ENCODE data around the gene LRRC38. TPM values are rescaled to one million over a fixed set of nuclear protein-coding genes. Genes with fewer than 3 reads are reported as not detected.

The LRRC38 gene
- total RNA-seq, 4 donors from 2014 or later = 0.23 TPM; not detected in 3

GRCh38 chr1:13517193-13517812 lies 3.5 kb upstream of the LRRC38 start:
- H3K27me3 ChIP-seq = peaks cover 86% of the 10 kb centered on the region
- TF ChIP-seq EP300 (IDR thresholded peaks at IDR 0.05) = no peak
- TF ChIP-seq CTCF (IDR thresholded peaks at IDR 0.05) = peak in 2 of 4 experiments; percentile 13 to 36
- peaks cover 0 to 13% (median 0%) of the 10 kb centered on the region in 3 donors for H3K4me1 ChIP-seq
- no peak overlapping the region for H3K27ac ChIP-seq
- H3K4me3 ChIP-seq = no peak overlapping the region
- H3K9me3 ChIP-seq = peaks cover 0 to 11% (median 0%) of the 10 kb centered on the region in 3 donors
- ATAC-seq = no peak
- 22 to 55% methylated on average over 7 to 12 of the region's 18 CpGs for WGBS, 2 donors (ENCODE audit: low coverage in 1 of 2)
- H3K36me3 ChIP-seq = no peaks in the 10 kb centered on the region

- Histone ChIP-seq H3K36me3 (no peaks in the 10 kb centered on the region), H3K27me3 (peaks cover 90% of the 10 kb centered on the region), H3K9me3 (peaks cover 0 to 11% (median 0%) of the 10 kb centered on the region in 3 donors), H3K27ac (no peak overlapping the region), H3K4me1 (peaks cover 0 to 13% (median 0%) of the 10 kb centered on the region in 3 donors), H3K4me3 (no peak overlapping the region)
- no peak for ATAC-seq
- TF ChIP-seq EP300 (IDR thresholded peaks at IDR 0.05) (no peak), POLR2AphosphoS5 (IDR thresholded peaks at IDR 0.05) (no peak), POLR2A (IDR thresholded peaks at IDR 0.05) (no peak), CTCF (IDR thresholded peaks at IDR 0.05) (no peak)
- 52 to 58% methylated on average over 9 of the region's 10 CpGs for WGBS, 2 donors (ENCODE audit: low coverage in 1 of 2)
Observed at GRCh38 chr1:13516606-13517005, 2.8 kb upstream of the LRRC38 start.

- Histone ChIP-seq H3K9me3 (peaks cover 0 to 11% (median 0%) of the 10 kb centered on the region in 3 donors), H3K4me3 (no peak overlapping the region), H3K4me1 (peaks cover 0 to 13% (median 0%) of the 10 kb centered on the region in 3 donors), H3K27ac (no peak overlapping the region), H3K27me3 (peaks cover 94% of the 10 kb centered on the region), H3K36me3 (no peaks in the 10 kb centered on the region)
- TF ChIP-seq CTCF (IDR thresholded peaks at IDR 0.05) = no peak
- no peak for TF ChIP-seq POLR2AphosphoS5 (IDR thresholded peaks at IDR 0.05)
- no peak for TF ChIP-seq EP300 (IDR thresholded peaks at IDR 0.05)
- no peak for TF ChIP-seq POLR2A (IDR thresholded peaks at IDR 0.05)
- no peak for ATAC-seq
- 100% methylated on average over 1 of the region's 5 CpGs; no CpG with 5 or more reads in 1 of the 2 donors for WGBS, 2 donors (ENCODE audit: low coverage in 1 of 2)
Observed at GRCh38 chr1:13514821-13515220, 1.0 kb upstream of the LRRC38 start.

GRCh38 chr1:13513063-13513894 lies 524 bp downstream of the LRRC38 start:
- H3K27ac ChIP-seq = no peak overlapping the region
- peaks cover 0 to 13% (median 0%) of the 10 kb centered on the region in 3 donors for H3K4me1 ChIP-seq
- no peaks in the 10 kb centered on the region for H3K9me3 ChIP-seq
- WGBS, 2 donors (ENCODE audit: low coverage in 1 of 2) = no CpG with 5 or more reads among the region's 98 CpGs
- H3K4me3 ChIP-seq = no peak overlapping the region
- H3K36me3 ChIP-seq = no peaks in the 10 kb centered on the region
- peaks cover 91% of the 10 kb centered on the region for H3K27me3 ChIP-seq
- no peak for TF ChIP-seq EP300 (IDR thresholded peaks at IDR 0.05)
- no peak for ATAC-seq

- no peaks in the 10 kb centered on the region for H3K36me3 ChIP-seq
- H3K4me1 ChIP-seq = peaks cover 0 to 13% (median 0%) of the 10 kb centered on the region in 3 donors
- H3K27me3 ChIP-seq = peaks cover 88% of the 10 kb centered on the region
- no peak for ATAC-seq
- no peaks in the 10 kb centered on the region for H3K9me3 ChIP-seq
- H3K4me3 ChIP-seq = no peak overlapping the region
- 0% methylated on average over 2 of the region's 10 CpGs; no CpG with 5 or more reads in 1 of the 2 donors for WGBS, 2 donors (ENCODE audit: low coverage in 1 of 2)
- TF ChIP-seq CTCF (IDR thresholded peaks at IDR 0.05) = no peak
- TF ChIP-seq POLR2AphosphoS5 (IDR thresholded peaks at IDR 0.05) = no peak
- TF ChIP-seq POLR2A (IDR thresholded peaks at IDR 0.05) = no peak
- no peak for TF ChIP-seq EP300 (IDR thresholded peaks at IDR 0.05)
- no peak overlapping the region for H3K27ac ChIP-seq
Observed at GRCh38 chr1:13512472-13512871, 1.3 kb downstream of the LRRC38 start.
